Measurements from ENCODE around the gene PIGT.

GRCh38 chr20:45440424-45440823 is 24.5 kb downstream of the PIGT start:
- no peak for TF ChIP-seq CTCF (IDR thresholded peaks at IDR 0.05)
- TF ChIP-seq POLR2A (IDR thresholded peaks at IDR 0.05), result no peak

All from thyroid gland (tissue), 4 donors.